T-helper 9 cell (primary cell): Measurements from ENCODE around the gene NALCN.

Source experiments
- DNase-seq: peaks from one replicate; pipeline ENCODE4 v3.0.0-alpha.2; 2020

NALCN gene

DNA sequence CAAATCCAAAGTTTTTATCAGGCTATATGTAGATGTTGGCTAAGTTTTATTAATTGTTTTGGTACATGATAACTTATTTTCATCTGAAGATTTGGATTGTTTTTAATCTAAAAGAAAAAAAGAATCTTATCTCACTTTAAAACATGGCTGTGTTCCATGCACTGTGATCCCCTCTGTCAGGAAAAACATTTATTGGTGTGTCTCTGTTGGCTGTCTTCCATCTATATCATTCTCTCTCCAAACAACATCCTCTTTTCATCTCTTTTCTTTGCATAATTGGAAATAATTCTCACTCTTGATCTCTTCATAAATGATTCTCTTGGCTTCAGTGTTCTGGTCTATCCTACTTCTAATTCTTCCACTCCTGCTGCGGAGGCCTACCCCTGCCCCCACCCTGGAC, 4.2 kb downstream of the NALCN start:
- DNase-seq, result no peak

DNA sequence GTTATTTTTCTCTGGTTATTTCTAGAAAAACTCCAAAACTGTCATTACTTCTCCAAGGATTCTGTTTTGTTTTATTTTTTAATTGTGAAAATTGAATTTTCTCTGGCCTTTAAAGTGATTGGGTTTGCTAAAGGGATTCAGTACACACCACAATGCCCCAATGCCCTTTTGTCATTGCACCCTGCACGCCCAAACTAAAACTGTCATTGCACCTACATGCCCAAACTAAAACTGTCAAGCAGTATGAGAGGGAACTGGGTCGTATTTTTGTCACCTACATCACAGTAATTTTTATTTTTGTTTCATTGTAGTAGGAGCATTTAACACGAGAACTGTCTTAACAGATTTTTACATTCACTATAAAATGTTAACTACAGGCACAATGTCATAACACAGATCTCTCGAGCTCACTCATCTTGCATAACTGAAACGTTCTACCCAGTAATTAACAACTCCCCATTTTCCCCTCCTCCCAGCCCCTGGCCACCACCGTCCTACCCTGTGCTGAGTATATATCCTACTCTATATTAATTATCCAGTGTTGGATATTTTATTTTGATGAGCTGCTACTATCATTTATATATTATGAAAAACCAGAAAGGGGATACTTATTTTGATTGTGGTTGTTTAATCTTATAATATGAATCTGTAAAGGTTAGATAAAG, 7.2 kb downstream of the NALCN start:
- DNase-seq, result no peak

DNA sequence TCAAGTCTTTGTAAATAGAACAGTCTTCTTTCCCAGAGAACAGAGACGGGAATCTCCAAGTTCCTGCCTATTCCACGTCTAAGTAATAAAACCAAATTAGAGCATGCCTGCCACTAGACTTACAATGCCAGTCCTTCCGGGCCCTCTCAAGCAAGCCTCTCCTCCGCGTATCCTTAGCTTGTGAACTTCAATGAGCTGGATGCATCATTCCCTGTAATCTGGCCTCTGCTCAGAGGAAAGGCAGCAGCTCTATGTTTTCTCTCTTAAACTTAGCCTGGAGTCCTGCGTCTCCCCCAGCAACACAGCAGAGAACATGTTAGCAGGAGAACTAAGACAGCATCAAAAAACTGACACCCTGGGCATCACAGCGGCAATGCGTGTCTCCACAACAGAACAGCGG, 8.2 kb downstream of the NALCN start:
- DNase-seq, result no peak

GRCh38 chr13:101406791-101407190, 9.5 kb downstream of the NALCN start:
- DNase-seq, result no peak

GRCh38 chr13:101401196-101401595, 15.1 kb downstream of the NALCN start:
- DNase-seq, result no peak

- DNase-seq, result no peak
Observed at GRCh38 chr13:101399365-101399764, 16.9 kb downstream of the NALCN start.

GRCh38 chr13:101398920-101399319, 17.4 kb downstream of the NALCN start:
- DNase-seq, result no peak

GRCh38 chr13:101398191-101398590, 18.1 kb downstream of the NALCN start:
- no peak for DNase-seq

DNA sequence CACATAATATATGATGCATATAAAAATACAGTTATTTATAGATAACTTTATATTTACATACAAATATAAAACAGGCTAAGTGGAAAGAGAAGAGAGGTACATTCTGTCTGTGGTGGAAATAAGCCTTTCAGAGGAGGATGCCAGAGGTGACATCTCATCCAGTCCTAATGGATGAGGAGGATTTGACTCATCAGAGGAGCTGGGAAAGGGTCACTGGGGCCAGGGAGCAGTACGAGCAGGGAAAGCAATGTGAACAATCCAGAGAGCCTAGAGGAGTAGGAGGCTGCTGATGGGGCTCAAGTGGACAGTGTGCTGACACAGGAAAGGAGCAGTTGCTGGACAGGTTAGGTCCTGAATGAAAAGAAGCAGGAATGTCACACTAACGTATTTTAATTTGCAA, 18.6 kb downstream of the NALCN start:
- DNase-seq, result no peak

- DNase-seq, result no peak
Observed at GRCh38 chr13:101394605-101395004, 21.7 kb downstream of the NALCN start.

DNA sequence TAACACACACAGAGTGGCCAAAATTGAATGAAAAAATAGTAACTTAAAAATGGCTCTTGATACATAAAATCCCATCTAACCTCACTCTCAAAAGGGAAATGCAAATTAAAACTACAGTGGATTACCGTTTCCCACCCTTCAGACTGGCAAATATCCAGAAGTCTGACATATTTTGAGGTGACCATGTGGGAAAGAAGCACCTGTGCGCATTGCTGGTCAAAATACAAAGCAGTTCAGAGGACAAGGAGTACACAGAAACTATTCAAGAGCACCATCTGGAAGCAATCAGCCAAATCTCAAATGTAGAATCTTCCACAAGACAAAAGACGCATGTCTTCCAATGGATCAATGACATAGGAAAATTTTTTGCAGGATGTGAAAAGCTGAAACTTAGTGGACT, 23.2 kb downstream of the NALCN start:
- DNase-seq, result no peak

DNA sequence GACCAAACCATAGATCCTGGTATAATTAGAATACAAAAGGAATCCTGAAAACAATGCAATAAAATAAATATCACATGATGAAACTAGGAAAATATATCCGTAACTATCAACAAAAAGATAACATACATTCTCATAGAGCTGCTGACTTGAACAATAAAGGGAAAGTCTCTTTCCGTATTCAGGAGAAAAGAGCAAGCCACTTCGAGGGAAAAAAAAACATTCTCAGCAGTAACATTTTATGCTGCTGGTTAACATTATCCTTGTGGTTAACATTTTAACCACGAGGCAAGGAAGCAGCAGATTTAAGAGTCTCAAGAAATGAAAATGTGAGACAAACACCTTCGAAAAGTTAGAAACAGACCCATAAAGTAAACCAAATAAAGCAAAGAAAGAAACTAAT, 25.8 kb downstream of the NALCN start:
- no peak for DNase-seq

DNA sequence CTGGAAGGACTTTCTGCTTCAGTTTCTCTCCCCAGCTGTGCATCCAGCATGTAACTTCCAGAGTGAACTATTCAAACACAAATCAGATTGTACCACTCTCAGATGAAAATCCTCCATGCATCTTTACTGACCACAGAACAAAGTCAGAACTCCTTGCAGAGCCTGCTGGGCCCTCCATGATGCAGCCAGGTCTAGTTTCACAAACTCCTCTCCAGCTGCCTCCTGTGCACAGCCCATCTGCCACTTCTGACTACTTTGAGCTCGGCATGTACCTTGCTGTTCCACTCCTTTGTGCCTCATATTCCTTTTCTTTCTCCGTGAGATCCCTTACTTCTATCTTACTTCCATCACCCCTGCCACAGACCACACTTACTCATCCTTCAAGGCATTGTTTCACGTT, 31.4 kb downstream of the NALCN start:
- DNase-seq, result no peak

DNA sequence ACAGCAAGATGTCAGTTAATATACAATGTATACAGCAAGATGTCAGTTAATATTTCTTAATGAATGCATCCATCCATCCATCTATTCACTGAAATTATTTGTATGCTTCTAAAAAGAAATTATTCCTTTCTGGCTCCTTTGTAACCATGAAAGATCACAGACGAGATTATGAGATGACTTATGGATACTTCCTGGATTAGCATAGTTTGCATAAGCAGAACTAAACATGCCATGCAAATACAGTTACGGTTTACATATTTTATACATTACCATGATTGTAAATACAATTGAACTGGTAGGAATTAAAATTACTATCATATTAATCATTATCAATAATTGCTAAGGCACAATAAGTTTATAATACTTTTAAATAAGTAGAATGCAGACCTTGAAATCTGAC, 32.7 kb downstream of the NALCN start:
- no peak for DNase-seq

GRCh38 chr13:101382701-101383100, 33.6 kb downstream of the NALCN start:
- no peak for DNase-seq

DNA sequence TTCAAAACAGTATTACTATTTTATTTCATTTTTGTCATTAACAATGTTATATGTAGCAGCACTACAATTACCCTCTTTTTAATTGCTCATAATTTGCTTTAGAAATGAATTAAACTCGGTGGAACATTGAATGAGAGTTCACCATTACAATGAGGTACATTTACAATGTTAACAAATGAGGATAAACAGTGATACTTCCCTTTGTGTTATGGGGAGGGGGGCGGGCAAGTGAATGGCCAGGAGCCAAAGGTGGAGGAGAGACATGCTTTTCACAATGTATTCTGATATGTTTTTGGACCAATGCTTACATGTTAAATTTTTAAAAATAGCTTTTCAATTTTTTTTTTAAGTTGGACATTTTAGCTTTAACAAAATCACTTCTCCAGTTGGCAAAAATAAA, 34.2 kb downstream of the NALCN start:
- DNase-seq, result no peak

- no peak for DNase-seq
Observed at GRCh38 chr13:101360525-101360924, 55.8 kb downstream of the NALCN start.

DNA sequence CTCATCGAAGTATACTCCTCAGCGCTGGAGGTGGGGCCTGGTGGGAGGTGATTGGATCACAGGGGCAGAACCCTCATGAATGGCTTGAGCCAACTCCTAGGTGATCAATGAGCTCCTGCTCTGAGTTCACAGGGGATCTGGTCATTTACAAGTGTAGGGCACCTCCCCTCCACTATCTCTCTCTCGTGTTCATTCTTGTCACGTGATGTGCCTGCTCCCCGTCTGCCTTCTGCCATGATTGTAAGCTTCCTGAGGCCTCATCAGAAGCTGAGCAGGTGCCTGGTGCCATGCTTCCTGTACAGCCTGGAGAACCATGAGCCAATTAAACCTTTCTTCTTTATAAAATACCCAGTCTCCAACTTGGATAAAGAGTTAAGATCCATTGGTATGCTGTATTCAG, 61.4 kb downstream of the NALCN start:
- DNase-seq, result no peak

GRCh38 chr13:101346942-101347728, 69.2 kb downstream of the NALCN start:
- DNase-seq, result no peak

DNA sequence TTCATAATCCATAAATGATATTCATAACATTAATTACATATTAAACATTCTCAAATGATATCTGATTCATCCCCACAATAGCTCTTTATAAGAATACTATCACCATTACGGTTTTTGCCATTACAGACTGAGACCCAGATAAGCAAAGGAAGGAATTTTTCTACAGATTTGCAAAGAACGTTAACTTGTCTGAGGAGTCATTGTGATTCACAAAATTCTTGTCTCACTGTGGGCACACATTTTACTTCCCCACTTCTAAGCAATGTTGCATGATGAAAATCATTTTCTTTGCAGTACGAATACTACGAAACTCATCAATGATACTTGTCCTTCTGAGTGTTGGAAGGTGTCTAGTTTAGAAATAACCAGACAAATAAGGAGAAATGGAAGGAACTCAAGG, 70.1 kb downstream of the NALCN start:
- no peak for DNase-seq

- no peak for DNase-seq
Observed at GRCh38 chr13:101343128-101343787, 73.0 kb downstream of the NALCN start.

DNA sequence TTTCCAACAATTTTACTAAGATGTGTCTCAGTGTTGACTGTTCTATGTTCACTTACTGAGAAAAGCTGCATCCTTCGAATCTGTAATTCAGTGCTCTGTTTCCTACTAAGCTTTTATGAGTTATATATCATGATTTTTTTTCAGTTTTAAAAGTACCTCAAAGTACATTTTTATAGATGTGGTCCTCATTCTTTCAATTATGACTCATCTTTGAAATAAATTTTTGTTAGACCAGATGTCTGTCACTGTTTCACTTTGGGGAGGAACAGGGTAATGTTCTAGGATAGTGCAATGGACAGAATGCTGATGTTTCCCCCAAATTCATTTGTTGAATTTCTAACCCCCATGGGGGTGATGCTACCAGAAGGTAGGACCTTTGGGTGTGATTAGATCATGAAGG, 74.8 kb downstream of the NALCN start:
- no peak for DNase-seq

DNA sequence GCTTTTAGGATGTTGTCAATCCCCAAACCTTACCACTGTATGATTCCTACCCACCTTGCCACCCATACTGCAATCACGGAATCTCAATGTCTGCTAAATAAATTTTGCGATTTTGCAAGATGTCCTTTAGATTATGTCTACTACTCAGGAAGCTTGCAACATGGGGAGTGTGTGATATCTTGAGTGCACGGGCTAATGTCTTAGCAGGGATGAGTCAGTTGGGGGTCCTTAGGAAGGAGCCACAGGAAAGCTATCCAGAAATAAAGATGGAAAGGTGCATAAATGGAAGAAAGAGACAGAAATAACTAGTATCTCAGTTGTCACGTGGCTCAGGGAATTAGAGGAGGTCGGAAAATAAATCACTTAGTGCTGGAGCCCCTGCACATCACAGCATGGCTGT, 77.1 kb downstream of the NALCN start:
- DNase-seq, result no peak

GRCh38 chr13:101332583-101332982, 83.7 kb downstream of the NALCN start:
- no peak for DNase-seq
